Measurements from ENCODE around the gene HOXA9. TPM values are rescaled to one million over a fixed set of nuclear protein-coding genes. Genes with fewer than 3 reads are reported as not detected.

Gene HOXA9
- total and polyA plus RNA-seq, 2 of the 8 experiments (the other 6 are each of a cell fraction or from before 2014, with no cell fraction given), result not detected

DNA sequence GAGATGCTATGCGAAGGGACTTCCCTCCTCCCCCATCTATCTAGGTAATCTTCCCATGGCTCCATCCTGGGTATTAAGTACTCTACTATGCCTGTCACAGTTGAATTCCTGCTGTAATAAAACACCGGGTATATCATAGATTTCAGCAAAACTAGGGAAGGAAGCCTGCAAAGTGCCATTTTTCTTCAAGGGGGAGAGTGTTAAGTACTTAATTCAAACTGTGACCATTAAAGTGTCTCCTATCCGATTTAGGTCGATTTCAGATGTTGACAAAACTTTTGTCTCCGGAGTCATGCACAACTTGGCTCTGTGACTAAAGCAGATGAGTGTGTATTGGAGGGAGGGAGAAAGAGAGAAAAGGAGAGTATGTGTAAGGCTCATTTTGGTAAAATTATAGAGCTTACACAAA lies 39.3 kb downstream of the HOXA9 start:
- Histone ChIP-seq H3K23me2 (ENCODE audit: low read depth, low read length) (peaks cover 2% of the 10 kb centered on the region; the same call in 1 of the 2 replicates), H2AK5ac (ENCODE audit: low read depth, low read length) (no peak overlapping the region), H3K4me3 (ENCODE audit: extremely low read depth in 1 of 4, insufficient read depth in 2 of 4, low read depth in 3 of 4, low read length in 4 of 4) (no peak overlapping the region), H3K18ac (ENCODE audit: extremely low read depth, low read length) (no peak overlapping the region), H3K9ac (replicated peaks in 1 of 4; ENCODE audit: extremely low read depth in 1 of 4, low read depth in 3 of 4, low read length in 3 of 4) (no peak overlapping the region), H3K56ac (replicated peaks; ENCODE audit: insufficient read length, low read depth, low read length) (no peak overlapping the region), H3K4me2 (ENCODE audit: insufficient read depth in 1 of 2, low read depth in 2 of 2, low read length in 2 of 2) (no peak overlapping the region), H3K79me1 (ENCODE audit: low read depth, low read length) (no peaks in the 10 kb centered on the region), H3K14ac (ENCODE audit: insufficient read length) (no peak overlapping the region), H2BK5ac (ENCODE audit: low read depth, low read length) (no peak overlapping the region), H4K91ac (replicated peaks; ENCODE audit: insufficient read length, low read length) (no peak overlapping the region), H2BK120ac (replicated peaks; ENCODE audit: low read depth, low read length) (no peak overlapping the region), H3K79me2 (ENCODE audit: control insufficient read depth in 1 of 2, insufficient read depth in 2 of 2, low read length in 2 of 2) (no peaks in the 10 kb centered on the region), H4K8ac (ENCODE audit: extremely low read depth, insufficient read depth, low read length) (no peak overlapping the region), H3K36me3 (ENCODE audit: control insufficient read depth in 2 of 4, insufficient read depth in 4 of 4, low read length in 3 of 4) (peaks cover 0 to 8% (median 0%) of the 10 kb centered on the region in 4 experiments; a peak in 1 of 8 replicates), H3K27ac (ENCODE audit: low read depth, low read length) (no peak overlapping the region), H2AFZ (ENCODE audit: low read length) (no peak overlapping the region), H3K4me1 (replicated peaks in 1 of 4; ENCODE audit: control insufficient read depth in 3 of 4, insufficient read depth in 4 of 4, low read length in 3 of 4) (peaks cover 0 to 3% (median under 1%) of the 10 kb centered on the region in 4 experiments; a peak in 3 of 7 replicates), H3K23ac (ENCODE audit: insufficient read length) (no peak overlapping the region), H3K27me3 (replicated peaks in 1 of 4; ENCODE audit: control insufficient read depth in 3 of 4, extremely low read depth in 1 of 4, insufficient read depth in 3 of 4, low read length in 3 of 4) (peaks cover 99 to 100% (median 100%) of the 10 kb centered on the region in 4 experiments), H2BK15ac (ENCODE audit: low read length) (no peak overlapping the region), H2BK20ac (ENCODE audit: low read length) (no peak overlapping the region), H3K9me3 (ENCODE audit: insufficient read depth in 2 of 2, low read depth in 1 of 2, low read length in 1 of 2) (peaks cover 0 to 4% of the 10 kb centered on the region in 2 experiments; a peak in 1 of 4 replicates), H2BK12ac (ENCODE audit: low read depth, low read length) (no peak overlapping the region), H4K5ac (ENCODE audit: insufficient read length, low read depth, low read length) (no peak overlapping the region), H4K20me1 (replicated peaks in 1 of 2; ENCODE audit: control insufficient read depth in 1 of 2, insufficient read depth in 2 of 2, low read length in 2 of 2) (peaks cover 20 to 30% of the 10 kb centered on the region in 2 experiments), H3K4ac (replicated peaks; ENCODE audit: insufficient read length, low read depth, low read length) (no peak overlapping the region)
- POLR2A ChIA-PET (ENCODE audit: partially characterized antibody), result no interaction called here
- FAIRE-seq, result no peak
- no peak for TF ChIP-seq SUZ12 (IDR thresholded peaks at IDR 0.05; ENCODE audit: low read length)
- TF ChIP-seq GTF2F1 (IDR thresholded peaks at IDR 0.05; ENCODE audit: borderline replicate concordance, low read depth, low read length), result no peak
- no peak for TF ChIP-seq TCF12 (IDR thresholded peaks at IDR 0.05; ENCODE audit: low read depth, low read length)
- TF ChIP-seq PHF8 (conservative IDR thresholded peaks at IDR 0.05; ENCODE audit: low read depth, low read length), result no peak
- 26% methylated on average over 5 of the region's 5 CpGs; no CpG with 5 or more reads in 1 of the 2 experiments for WGBS, 2 experiments (ENCODE audit: extremely low coverage in 1 of 2, insufficient coverage in 1 of 2, insufficient read length in 1 of 2, insufficient replicate concordance in 2 of 2, low coverage in 1 of 2, low lambda C conversion rate in 2 of 2, missing lambda C conversion rate in 1 of 2)
- CTCF ChIA-PET (ENCODE audit: partially characterized antibody), result interaction anchor here (1.0 kb wide), 1 partner anchor 18 kb away, joined by 3 read pairs; no protein-coding TSS in a partner anchor
- no peak for DNase-seq (ENCODE audit: low read depth in 1 of 2, low spot score in 2 of 2)

Data from H1 (cell line).